ENCODE results near the gene LRRC75A. TPM values are rescaled to one million over a fixed set of nuclear protein-coding genes. Genes with fewer than 3 reads are reported as not detected.

LRRC75A gene
- total and polyA plus RNA-seq, 2 of the 8 experiments (the other 6 are each of a cell fraction or from before 2014, with no cell fraction given), result 9.7 to 9.9 TPM

GRCh38 chr17:16494059-16494458 lies 2.1 kb upstream of the LRRC75A start:
- Histone ChIP-seq H3K4me2 (ENCODE audit: insufficient read depth in 1 of 2, low read depth in 2 of 2, low read length in 2 of 2) (no peak overlapping the region), H3K36me3 (ENCODE audit: control insufficient read depth in 2 of 4, insufficient read depth in 4 of 4, low read length in 3 of 4) (no peaks in the 10 kb centered on the region), H3K27ac (ENCODE audit: low read depth, low read length) (no peak overlapping the region), H2BK12ac (ENCODE audit: low read depth, low read length) (no peak overlapping the region), H3K4ac (replicated peaks; ENCODE audit: insufficient read length, low read depth, low read length) (no peak overlapping the region), H3K9ac (replicated peaks in 1 of 4; ENCODE audit: extremely low read depth in 1 of 4, low read depth in 3 of 4, low read length in 3 of 4) (no peak overlapping the region), H3K23ac (ENCODE audit: insufficient read length) (no peak overlapping the region), H3K79me2 (ENCODE audit: control insufficient read depth in 1 of 2, insufficient read depth in 2 of 2, low read length in 2 of 2) (peaks cover 0 to 5% of the 10 kb centered on the region in 2 experiments; a peak in 1 of 4 replicates), H3K18ac (ENCODE audit: extremely low read depth, low read length) (no peak overlapping the region), H2AK5ac (ENCODE audit: low read depth, low read length) (no peak overlapping the region), H3K4me1 (replicated peaks in 1 of 4; ENCODE audit: control insufficient read depth in 3 of 4, insufficient read depth in 4 of 4, low read length in 3 of 4) (peaks cover 8 to 19% (median 16%) of the 10 kb centered on the region in 4 experiments), H4K91ac (replicated peaks; ENCODE audit: insufficient read length, low read length) (no peak overlapping the region), H2BK20ac (ENCODE audit: low read length) (no peak overlapping the region), H3K9me3 (ENCODE audit: insufficient read depth in 2 of 2, low read depth in 1 of 2, low read length in 1 of 2) (no peaks in the 10 kb centered on the region), H4K8ac (ENCODE audit: extremely low read depth, insufficient read depth, low read length) (no peak overlapping the region), H2BK120ac (replicated peaks; ENCODE audit: low read depth, low read length) (no peak overlapping the region), H4K5ac (ENCODE audit: insufficient read length, low read depth, low read length) (no peak overlapping the region), H3K23me2 (ENCODE audit: low read depth, low read length) (peaks cover 6% of the 10 kb centered on the region), H2BK15ac (ENCODE audit: low read length) (no peak overlapping the region), H3K4me3 (ENCODE audit: extremely low read depth in 1 of 4, insufficient read depth in 2 of 4, low read depth in 3 of 4, low read length in 4 of 4) (no peak overlapping the region), H3K14ac (ENCODE audit: insufficient read length) (no peak overlapping the region), H4K20me1 (replicated peaks in 1 of 2; ENCODE audit: control insufficient read depth in 1 of 2, insufficient read depth in 2 of 2, low read length in 2 of 2) (no peaks in the 10 kb centered on the region), H3K79me1 (ENCODE audit: low read depth, low read length) (peaks cover 2% of the 10 kb centered on the region; the same call in 1 of the 2 replicates), H2AFZ (ENCODE audit: low read length) (no peak overlapping the region), H3K56ac (replicated peaks; ENCODE audit: insufficient read length, low read depth, low read length) (no peak overlapping the region), H3K27me3 (replicated peaks in 1 of 4; ENCODE audit: control insufficient read depth in 3 of 4, extremely low read depth in 1 of 4, insufficient read depth in 3 of 4, low read length in 3 of 4) (peaks cover 3 to 23% (median 13%) of the 10 kb centered on the region in 4 experiments; a peak in 3 of 7 replicates), H2BK5ac (ENCODE audit: low read depth, low read length) (no peak overlapping the region)
- CTCF ChIA-PET (ENCODE audit: partially characterized antibody), result interaction anchor here (1.1 to 12.0 kb wide), 4 partner anchors 9 to 36 kb away, joined by 3 to 176 read pairs (median 10); no protein-coding TSS in a partner anchor
- WGBS, 2 experiments (ENCODE audit: extremely low coverage in 1 of 2, insufficient coverage in 1 of 2, insufficient read length in 1 of 2, insufficient replicate concordance in 2 of 2, low coverage in 1 of 2, low lambda C conversion rate in 2 of 2, missing lambda C conversion rate in 1 of 2), result 94% methylated on average over 1 of the region's 1 CpG; no CpG with 5 or more reads in 1 of the 2 experiments
- no peak for DNase-seq (ENCODE audit: low read depth in 1 of 2, low spot score in 2 of 2)
- no peak for FAIRE-seq
- POLR2A ChIA-PET (ENCODE audit: partially characterized antibody), result no interaction called here
- TF ChIP-seq KDM5A (IDR thresholded peaks at IDR 0.05; ENCODE audit: low read length) (no peak), BCL11A (IDR thresholded peaks at IDR 0.05; ENCODE audit: low read depth in 2 of 2, low read length in 2 of 2) (no peak), CBX5 (IDR thresholded peaks at IDR 0.05; ENCODE audit: low read depth, low read length) (no peak), SIRT6 (IDR thresholded peaks at IDR 0.05; ENCODE audit: low read length) (no peak), JUN (IDR thresholded peaks at IDR 0.05; ENCODE audit: low read depth, low read length) (no peak), SP1 (IDR thresholded peaks at IDR 0.05; ENCODE audit: low read depth, low read length) (no peak), SP4 (IDR thresholded peaks at IDR 0.05; ENCODE audit: low read length) (no peak), RBBP5 (IDR thresholded peaks at IDR 0.05; ENCODE audit: borderline replicate concordance, low read depth, low read length) (no peak), RNF2 (IDR thresholded peaks at IDR 0.05; ENCODE audit: borderline replicate concordance, low read depth, low read length, missing control alignments, poor library complexity, severe bottlenecking) (no peak), E2F6 (IDR thresholded peaks at IDR 0.05) (no peak), YY1 (IDR thresholded peaks at IDR 0.05; ENCODE audit: low read depth, low read length) (no peak), TAF1 (IDR thresholded peaks at IDR 0.05; ENCODE audit: low read depth, low read length) (no peak), SAP30 (IDR thresholded peaks at IDR 0.05; ENCODE audit: insufficient read depth, insufficient replicate concordance, low read length) (no peak), ZNF274 (IDR thresholded peaks at IDR 0.05; ENCODE audit: borderline replicate concordance, extremely low read depth, low read length) (no peak)

Data from H1 (cell line).